Fibroblast of lung (primary cell): ENCODE results near the gene CHN2. TPM values are rescaled to one million over a fixed set of nuclear protein-coding genes. Genes with fewer than 3 reads are reported as not detected.

Source experiments
- DNase-seq, 2 donors: peaks; one replicate each; pipeline versions ENCODE4 v3.0.0 to v3.0.0-alpha.2; 2010; ENCODE audit warnings: low read depth in 2 of 2
- H2AFZ ChIP-seq: 2 replicates; pipeline ENCODE4 v1.5.1; 2012; ENCODE audit warnings: low read length, control low read depth, inconsistent platforms
- H3K27ac ChIP-seq: 2 replicates; pipeline ENCODE4 v1.5.1; 2011; ENCODE audit warnings: low read length, control low read depth; ENCODE audit not compliant: insufficient read depth
- H3K27me3 ChIP-seq: 2 replicates; pipeline ENCODE4 v1.5.1; 2011; ENCODE audit warnings: mild to moderate bottlenecking, low read length; ENCODE audit not compliant: control insufficient read depth, insufficient read depth
- H3K36me3 ChIP-seq: 2 replicates; pipeline ENCODE4 v1.5.1; 2011; ENCODE audit warnings: low read length; ENCODE audit not compliant: control insufficient read depth, insufficient read depth
- H3K4me1 ChIP-seq: 2 replicates; pipeline ENCODE4 v1.5.1; 2011; ENCODE audit warnings: low read length; ENCODE audit not compliant: control insufficient read depth, insufficient read depth; ENCODE audit errors: extremely low read depth
- H3K4me2 ChIP-seq: 2 replicates; pipeline ENCODE4 v1.5.1; 2011; ENCODE audit warnings: low read length, control low read depth; ENCODE audit not compliant: insufficient read depth; ENCODE audit errors: extremely low read depth
- H3K4me3 ChIP-seq, 4 experiments: fragments of 200-600 bp in 1 of 4; sonication (generic) in 1 of 4; replicated peaks in 1 of 4; 2 replicates each; pipeline ENCODE4 v1.5.1; 2011 to 2016; ENCODE audit warnings: low read length in 4 of 4, low read depth in 3 of 4, mild to moderate bottlenecking in 3 of 4, control low read depth in 2 of 4, inconsistent platforms in 1 of 4, mixed read lengths in 1 of 4; ENCODE audit not compliant: insufficient read depth in 1 of 4; ENCODE audit errors: control extremely low read depth in 1 of 4
- H3K79me2 ChIP-seq: 2 replicates; pipeline ENCODE4 v1.5.1; 2012; ENCODE audit warnings: mild to moderate bottlenecking, low read length, inconsistent platforms; ENCODE audit not compliant: control insufficient read depth, insufficient read depth
- H3K9ac ChIP-seq: 2 replicates; pipeline ENCODE4 v1.5.1; 2011; ENCODE audit warnings: mild to moderate bottlenecking, low read length, control low read depth; ENCODE audit not compliant: insufficient read depth
- H3K9me3 ChIP-seq: 2 replicates; pipeline ENCODE4 v1.5.1; 2012; ENCODE audit warnings: low read depth, low read length; ENCODE audit not compliant: control insufficient read depth, insufficient read depth
- H4K20me1 ChIP-seq: 2 replicates; pipeline ENCODE4 v1.5.1; 2011; ENCODE audit warnings: low read length; ENCODE audit not compliant: control insufficient read depth, insufficient read depth; ENCODE audit errors: extremely low read depth
- EZH2 ChIP-seq: IDR thresholded peaks from 2 replicates; pipeline ENCODE4 v1.5.1; 2012; ENCODE audit warnings: low read length, control low read depth, mild to moderate bottlenecking; ENCODE audit errors: missing control alignments
- polyA plus RNA-seq, 2 donors: library from polyadenylated mRNA; depleted of rRNA in 1 of 2; stranded (reverse) in 1 of 2; unstranded in 1 of 2; fragments of >200 nt; gene quantifications; 2 replicates each; pipeline ENCODE4 v1.2.1, GENCODE V29; 2011 to 2012; ENCODE audit warnings: missing spikeins in 1 of 2
- total RNA-seq: library from RNA; depleted of rRNA; stranded (reverse); fragments of >200 nt; gene quantifications from 2 replicates; pipeline ENCODE4 v1.2.1, GENCODE V29; 2014
- TF ChIP-seq, protein P1 (sequence below), 2 donors: IDR thresholded peaks in 1 of 2; conservative IDR thresholded peaks in 1 of 2; 1 replicate in 1 of 2; 2 replicates in 1 of 2; pipeline ENCODE4 v1.5.1; 2011 to 2012; ENCODE audit warnings: low read length in 2 of 2, control low read depth in 1 of 2, inconsistent platforms in 1 of 2, low read depth in 1 of 2, mild to moderate bottlenecking in 1 of 2

Gene CHN2
- total and polyA plus RNA-seq, 2 donors (not counting 1 experiment from before 2014, with no cell fraction given): 0.33 to 0.53 TPM

DNA sequence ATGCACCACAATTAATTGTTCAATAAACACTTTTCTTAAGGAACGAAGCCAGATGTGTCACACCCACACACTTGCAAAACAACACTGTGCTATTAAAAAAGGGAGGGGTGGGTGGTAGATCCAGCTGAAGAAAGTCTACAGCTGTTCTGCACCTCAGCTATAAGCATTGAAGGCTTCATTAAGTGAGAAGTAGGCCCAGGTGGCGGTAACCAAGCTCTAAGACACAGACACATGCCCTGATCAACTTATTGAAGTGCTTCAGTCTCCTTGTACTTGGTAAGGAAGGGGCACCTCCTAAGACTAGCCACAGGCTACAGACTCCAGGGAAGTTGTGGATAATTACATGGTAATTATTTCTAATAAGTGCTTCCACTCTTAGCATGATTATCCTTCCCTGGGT, 43.7 kb upstream of the CHN2 start:
- Histone ChIP-seq H3K4me1 (no peaks in the 10 kb centered on the region), H3K4me3 (no peak overlapping the region), H3K36me3 (no peaks in the 10 kb centered on the region), H4K20me1 (no peaks in the 10 kb centered on the region), H2AFZ (no peak overlapping the region), H3K27ac (no peak overlapping the region), H3K27me3 (peaks cover 5% of the 10 kb centered on the region), H3K79me2 (no peaks in the 10 kb centered on the region), H3K9me3 (no peaks in the 10 kb centered on the region), H3K9ac (no peak overlapping the region), H3K4me2 (no peak overlapping the region)
- DNase-seq: no peak
- TF ChIP-seq EZH2: no peak
- TF ChIP-seq, protein P1, sequence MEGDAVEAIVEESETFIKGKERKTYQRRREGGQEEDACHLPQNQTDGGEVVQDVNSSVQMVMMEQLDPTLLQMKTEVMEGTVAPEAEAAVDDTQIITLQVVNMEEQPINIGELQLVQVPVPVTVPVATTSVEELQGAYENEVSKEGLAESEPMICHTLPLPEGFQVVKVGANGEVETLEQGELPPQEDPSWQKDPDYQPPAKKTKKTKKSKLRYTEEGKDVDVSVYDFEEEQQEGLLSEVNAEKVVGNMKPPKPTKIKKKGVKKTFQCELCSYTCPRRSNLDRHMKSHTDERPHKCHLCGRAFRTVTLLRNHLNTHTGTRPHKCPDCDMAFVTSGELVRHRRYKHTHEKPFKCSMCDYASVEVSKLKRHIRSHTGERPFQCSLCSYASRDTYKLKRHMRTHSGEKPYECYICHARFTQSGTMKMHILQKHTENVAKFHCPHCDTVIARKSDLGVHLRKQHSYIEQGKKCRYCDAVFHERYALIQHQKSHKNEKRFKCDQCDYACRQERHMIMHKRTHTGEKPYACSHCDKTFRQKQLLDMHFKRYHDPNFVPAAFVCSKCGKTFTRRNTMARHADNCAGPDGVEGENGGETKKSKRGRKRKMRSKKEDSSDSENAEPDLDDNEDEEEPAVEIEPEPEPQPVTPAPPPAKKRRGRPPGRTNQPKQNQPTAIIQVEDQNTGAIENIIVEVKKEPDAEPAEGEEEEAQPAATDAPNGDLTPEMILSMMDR (conservative IDR thresholded peaks at IDR 0.05 in 1 of 2, IDR thresholded peaks at IDR 0.05 in 1 of 2; ENCODE audit: low read depth in 1 of 2, low read length in 2 of 2): no peak

DNA sequence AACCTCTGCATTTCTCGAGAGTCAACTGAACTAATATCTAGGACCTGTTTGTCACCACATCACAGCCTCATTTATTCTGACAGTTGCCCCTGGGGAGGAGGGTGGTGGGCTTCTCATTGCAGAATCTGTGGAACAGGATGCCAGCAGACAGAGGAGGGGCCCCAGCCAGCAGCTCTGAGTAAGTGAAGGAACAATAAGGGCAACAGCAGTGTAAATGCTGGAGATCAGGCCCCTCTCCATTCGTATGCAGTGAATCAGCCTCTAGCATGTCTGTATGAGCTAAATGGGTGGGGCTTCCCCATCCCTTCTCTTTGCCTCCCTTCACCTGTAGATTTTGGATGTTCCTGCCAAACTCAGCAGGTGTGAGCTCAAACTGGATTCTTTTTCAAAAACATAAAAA, 40.5 kb upstream of the CHN2 start:
- TF ChIP-seq, protein P1 (conservative IDR thresholded peaks at IDR 0.05 in 1 of 2, IDR thresholded peaks at IDR 0.05 in 1 of 2; ENCODE audit: low read depth in 1 of 2, low read length in 2 of 2): no peak
- TF ChIP-seq EZH2: no peak
- H3K4me3 ChIP-seq: no peak overlapping the region
- no peaks in the 10 kb centered on the region for H3K9me3 ChIP-seq
- H3K79me2 ChIP-seq: no peaks in the 10 kb centered on the region
- no peak overlapping the region for H2AFZ ChIP-seq
- H3K36me3 ChIP-seq: no peaks in the 10 kb centered on the region
- DNase-seq: no peak
- no peaks in the 10 kb centered on the region for H4K20me1 ChIP-seq
- no peak overlapping the region for H3K4me2 ChIP-seq
- H3K4me1 ChIP-seq: no peaks in the 10 kb centered on the region
- H3K27me3 ChIP-seq: no peaks in the 10 kb centered on the region
- H3K9ac ChIP-seq: no peak overlapping the region
- no peak overlapping the region for H3K27ac ChIP-seq

DNA sequence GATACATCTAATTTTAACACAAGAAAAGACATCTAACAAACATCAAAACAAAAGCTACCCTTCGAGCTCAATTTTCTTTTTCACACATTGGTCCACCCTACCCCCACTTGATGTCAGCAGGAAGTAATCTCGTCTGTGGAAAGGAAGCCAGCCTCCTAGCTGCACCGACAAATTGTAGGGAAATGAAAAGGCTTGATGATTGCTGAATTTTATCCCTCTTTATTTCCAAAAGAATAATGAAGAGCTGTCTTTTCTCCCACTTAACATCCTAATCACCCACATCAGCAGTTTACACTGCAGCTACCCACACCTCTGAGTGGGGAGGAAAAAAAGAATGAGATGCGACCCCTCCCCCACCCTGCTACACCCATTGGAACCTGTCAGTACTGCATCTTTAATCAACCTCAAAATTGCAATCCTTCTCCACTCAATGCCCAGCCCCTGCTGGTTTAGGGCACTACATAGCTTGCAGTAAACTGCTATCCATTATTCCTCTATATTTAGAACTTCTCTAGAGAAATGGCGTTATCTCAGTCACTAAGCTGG, 37.6 kb upstream of the CHN2 start:
- H3K27ac ChIP-seq: no peak overlapping the region
- no peaks in the 10 kb centered on the region for H3K27me3 ChIP-seq
- no peak overlapping the region for H3K4me3 ChIP-seq
- no peaks in the 10 kb centered on the region for H3K4me1 ChIP-seq
- TF ChIP-seq EZH2: no peak
- TF ChIP-seq, protein P1 (conservative IDR thresholded peaks at IDR 0.05 in 1 of 2, IDR thresholded peaks at IDR 0.05 in 1 of 2; ENCODE audit: low read depth in 1 of 2, low read length in 2 of 2): no peak
- no peaks in the 10 kb centered on the region for H4K20me1 ChIP-seq
- no peak overlapping the region for H3K4me2 ChIP-seq
- H3K9ac ChIP-seq: no peak overlapping the region
- H3K9me3 ChIP-seq: no peaks in the 10 kb centered on the region
- no peaks in the 10 kb centered on the region for H3K79me2 ChIP-seq
- no peaks in the 10 kb centered on the region for H3K36me3 ChIP-seq
- DNase-seq: no peak
- no peak overlapping the region for H2AFZ ChIP-seq
